ENCODE results near the gene ZNF862.

Gene ZNF862

DNA sequence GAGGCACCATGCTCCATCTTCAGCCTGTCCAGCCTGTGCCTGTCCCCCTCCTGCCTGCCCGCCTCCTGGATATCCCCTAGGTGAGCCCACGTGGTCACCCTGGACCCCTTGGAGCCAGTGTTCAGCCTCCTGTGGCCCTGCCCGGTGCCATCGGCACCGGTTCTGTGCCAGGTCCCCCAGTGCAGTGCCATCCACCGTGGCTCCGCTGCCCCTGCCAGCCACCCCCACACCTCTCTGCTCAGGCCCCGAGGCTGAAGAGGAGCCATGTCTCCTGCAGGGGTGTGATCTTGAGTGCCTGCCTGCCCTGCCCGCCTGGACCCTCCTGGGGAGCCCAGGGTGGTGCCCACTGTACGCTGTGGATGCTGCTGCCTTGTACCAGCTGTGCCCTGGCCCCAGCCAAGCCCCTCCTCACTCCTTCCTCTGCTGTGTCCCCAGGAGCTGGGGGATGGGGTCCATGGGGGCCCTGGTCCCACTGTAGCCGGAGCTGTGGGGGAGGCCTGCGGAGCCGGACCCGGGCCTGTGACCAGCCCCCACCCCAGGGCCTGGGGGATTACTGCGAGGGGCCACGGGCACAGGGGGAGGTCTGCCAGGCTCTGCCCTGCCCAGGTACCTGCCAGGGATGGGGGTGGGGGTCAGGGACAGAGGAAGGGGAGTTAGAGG lies 26.2 kb upstream of the ZNF862 start:
- DNase-seq, result no peak

DNA sequence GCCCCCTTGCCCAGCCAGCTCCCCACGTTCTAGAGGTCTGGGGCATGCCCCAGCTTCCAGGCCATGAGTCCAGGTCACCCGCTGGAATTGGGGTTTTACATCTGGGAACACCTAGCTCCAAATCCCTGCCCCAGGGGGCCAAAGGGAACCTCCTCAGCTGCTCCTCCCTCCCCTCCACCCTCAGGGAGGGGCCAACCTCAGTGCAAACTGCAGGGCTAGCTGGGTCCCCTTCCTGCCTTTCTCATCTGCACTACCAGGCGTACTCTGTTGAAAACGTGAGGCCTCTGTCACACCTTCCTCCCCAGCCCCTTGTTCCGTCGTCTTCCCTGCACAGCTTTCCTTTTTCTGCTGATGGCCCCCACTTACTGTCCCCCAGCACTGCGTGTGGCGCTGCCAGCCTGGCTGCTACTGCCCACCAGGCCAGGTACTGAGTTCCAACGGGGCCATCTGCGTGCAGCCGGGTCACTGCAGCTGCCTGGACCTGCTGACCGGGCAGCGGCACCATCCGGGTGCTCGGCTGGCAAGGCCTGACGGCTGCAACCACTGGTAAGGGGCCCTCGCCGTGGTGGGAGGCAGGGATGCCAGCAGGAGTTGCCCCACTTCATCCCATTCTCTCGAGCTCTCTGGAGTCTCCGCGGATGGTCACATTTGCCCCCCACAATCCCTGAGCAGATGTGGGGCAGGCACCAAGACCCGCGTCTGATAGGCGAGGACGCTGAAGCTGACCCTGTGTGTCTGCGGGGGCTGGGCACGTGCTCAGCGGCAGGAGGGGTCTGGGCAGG lies 24.7 kb upstream of the ZNF862 start:
- DNase-seq, result no peak

DNA sequence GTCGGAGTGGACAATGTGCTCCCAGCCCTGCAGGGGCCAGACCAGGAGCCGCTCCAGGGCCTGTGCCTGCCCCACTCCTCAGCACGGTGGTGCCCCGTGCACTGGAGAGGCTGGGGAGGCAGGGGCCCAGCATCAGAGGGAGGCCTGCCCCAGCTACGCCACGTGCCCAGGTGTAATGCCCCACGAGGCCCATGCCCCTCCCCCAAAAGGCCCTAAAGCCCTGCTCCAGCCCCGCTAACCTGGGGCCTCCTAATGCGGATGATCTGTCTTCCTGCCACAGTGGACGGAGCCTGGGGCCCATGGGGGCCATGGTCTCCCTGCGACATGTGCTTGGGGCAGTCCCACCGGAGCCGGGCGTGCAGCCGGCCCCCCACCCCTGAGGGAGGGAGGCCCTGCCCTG lies 23.7 kb upstream of the ZNF862 start:
- no peak for DNase-seq

DNA sequence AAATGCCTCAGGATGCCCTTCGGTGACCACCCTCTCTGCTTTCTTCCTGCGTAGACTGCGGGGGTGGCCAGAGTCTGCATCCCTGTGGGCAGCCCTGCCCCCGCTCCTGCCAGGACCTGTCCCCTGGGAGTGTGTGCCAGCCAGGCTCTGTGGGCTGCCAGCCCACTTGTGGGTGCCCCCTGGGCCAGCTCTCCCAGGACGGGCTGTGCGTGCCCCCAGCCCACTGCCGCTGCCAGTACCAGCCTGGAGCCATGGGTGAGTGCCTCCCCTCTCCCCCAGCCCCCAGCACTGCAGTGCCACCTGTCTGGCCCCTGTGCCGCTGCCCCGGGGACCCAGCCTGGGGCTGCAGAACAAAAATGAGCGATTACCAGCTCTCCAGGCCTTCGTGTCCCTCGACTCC lies 23.1 kb upstream of the ZNF862 start:
- DNase-seq, result no peak

DNA sequence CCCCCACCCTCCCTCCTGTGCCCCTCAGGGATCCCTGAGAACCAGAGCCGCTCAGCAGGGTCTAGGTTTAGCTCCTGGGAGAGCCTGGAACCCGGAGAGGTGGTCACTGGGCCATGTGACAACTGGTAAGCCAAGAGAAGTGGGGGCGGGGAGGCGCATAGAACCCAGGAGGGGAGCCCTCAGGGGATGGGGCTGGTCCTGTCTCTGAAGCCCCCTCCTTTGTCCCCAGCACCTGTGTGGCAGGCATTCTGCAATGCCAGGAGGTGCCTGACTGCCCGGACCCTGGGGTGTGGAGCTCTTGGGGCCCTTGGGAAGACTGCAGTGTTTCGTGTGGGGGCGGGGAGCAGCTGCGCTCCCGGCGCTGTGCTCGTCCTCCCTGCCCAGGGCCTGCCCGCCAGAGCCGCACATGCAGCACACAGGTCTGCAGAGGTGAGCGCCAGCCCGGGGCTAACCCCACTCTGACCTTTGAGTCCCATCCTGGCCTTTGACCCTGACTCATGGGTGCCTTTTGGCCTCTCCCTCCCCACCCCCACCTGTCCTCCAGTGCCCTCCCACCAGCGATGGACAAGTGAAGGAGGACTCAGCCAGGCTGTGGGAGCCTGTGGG lies 22.4 kb upstream of the ZNF862 start:
- DNase-seq, result no peak

DNA sequence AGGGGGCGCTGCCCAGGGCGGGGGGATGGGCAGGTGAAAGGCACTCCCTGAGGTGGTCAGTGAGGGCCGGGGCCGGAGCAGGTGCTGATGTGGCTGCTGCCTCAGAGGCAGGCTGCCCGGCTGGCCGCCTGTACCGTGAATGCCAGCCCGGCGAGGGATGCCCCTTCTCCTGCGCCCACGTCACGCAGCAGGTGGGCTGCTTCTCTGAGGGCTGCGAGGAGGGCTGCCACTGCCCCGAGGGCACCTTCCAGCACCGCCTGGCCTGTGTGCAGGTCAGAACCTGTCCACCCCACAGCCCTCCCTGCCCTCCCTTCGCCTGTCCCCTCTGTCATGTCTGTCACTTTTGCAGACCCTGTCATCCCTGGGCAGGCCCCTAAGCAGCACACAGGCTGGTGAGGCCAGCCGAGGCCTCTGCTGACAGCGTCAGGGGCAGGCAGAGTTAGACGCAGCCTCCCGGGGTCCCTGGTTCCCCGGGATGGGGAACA lies 21.9 kb upstream of the ZNF862 start:
- no peak for DNase-seq

DNA sequence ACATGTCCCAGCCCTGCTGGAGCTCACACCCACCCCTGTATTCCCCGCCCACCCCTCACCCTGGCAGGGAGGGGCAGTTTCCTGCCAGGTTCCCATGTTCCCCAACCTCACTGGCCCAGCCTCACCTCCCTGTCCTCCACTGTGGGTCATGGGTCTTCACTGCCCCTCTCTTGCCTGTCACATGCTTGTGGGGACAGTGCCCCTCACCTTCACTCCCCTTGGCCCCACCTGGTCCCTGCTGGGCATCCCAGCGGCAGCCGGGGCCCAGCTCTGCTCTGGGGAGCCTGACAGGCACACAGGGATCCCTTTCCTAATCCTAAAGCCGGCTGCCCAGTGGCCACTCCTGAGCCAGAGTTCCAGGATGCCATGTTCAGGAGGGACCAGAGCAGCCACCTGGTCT lies 21.4 kb upstream of the ZNF862 start:
- no peak for DNase-seq

DNA sequence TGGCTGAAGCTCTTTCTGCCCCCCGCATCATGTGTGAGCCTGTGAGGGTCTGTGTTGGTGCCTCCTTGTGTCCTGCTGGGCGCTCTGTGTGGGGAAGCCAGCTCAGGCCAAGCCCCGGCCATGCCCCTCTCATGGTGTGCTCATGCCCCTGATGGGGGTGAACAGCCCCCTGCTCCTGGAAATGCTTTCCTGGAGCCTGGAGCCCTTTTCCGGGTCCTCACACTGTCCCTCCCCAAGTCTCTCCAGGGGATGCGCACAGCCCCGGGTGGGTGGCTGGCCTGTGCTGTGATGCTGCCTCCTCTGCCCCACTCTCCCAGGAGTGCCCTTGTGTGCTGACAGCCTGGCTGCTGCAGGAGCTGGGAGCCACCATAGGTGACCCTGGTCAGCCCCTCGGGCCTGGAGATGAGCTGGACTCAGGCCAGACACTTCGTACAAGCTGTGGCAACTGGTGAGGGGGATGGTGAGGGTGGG lies 20.8 kb upstream of the ZNF862 start:
- no peak for DNase-seq

DNA sequence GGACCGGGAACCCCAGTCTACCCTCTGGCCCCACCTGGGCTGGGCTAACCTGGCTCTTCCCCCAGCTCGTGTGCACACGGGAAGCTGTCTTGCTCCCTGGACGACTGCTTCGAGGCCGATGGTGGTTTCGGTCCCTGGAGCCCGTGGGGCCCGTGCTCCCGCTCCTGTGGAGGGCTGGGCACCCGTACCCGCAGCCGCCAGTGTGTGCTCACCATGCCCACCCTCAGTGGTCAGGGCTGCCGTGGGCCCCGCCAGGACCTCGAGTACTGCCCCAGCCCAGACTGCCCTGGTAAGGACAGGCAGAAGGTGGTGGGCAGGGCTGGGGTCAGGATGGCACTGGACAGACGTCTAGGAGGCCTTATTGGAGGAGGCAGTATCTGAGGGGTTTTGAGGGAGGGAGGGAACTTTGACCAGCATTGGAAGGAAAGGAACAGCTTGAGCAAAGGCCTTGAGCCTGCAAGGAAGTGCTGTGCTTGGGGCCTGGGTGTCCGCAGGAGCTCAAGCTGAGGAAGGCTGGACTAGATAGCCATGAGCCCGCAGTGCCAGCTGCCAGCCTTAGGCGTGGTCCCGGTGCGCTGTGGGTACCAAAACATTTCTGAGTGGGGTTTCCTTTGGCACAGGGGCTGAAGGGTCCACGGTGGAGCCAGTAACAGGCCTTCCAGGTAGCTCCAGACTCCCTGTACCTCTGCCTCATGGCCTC lies 20.2 kb upstream of the ZNF862 start:
- no peak for DNase-seq

DNA sequence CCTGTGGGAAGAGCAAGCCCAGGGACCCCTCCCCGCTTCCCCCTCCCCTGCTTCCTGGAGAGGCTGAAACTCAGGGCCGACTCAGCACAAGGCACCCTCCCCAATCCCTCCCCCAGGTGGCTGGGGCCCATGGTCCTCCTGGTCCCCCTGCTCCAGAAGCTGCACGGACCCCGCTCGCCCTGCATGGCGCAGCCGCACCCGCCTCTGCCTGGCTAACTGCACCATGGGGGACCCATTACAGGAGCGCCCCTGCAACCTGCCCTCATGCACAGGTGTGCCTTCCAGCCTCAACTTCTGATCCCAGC lies 19.7 kb upstream of the ZNF862 start:
- no peak for DNase-seq

DNA sequence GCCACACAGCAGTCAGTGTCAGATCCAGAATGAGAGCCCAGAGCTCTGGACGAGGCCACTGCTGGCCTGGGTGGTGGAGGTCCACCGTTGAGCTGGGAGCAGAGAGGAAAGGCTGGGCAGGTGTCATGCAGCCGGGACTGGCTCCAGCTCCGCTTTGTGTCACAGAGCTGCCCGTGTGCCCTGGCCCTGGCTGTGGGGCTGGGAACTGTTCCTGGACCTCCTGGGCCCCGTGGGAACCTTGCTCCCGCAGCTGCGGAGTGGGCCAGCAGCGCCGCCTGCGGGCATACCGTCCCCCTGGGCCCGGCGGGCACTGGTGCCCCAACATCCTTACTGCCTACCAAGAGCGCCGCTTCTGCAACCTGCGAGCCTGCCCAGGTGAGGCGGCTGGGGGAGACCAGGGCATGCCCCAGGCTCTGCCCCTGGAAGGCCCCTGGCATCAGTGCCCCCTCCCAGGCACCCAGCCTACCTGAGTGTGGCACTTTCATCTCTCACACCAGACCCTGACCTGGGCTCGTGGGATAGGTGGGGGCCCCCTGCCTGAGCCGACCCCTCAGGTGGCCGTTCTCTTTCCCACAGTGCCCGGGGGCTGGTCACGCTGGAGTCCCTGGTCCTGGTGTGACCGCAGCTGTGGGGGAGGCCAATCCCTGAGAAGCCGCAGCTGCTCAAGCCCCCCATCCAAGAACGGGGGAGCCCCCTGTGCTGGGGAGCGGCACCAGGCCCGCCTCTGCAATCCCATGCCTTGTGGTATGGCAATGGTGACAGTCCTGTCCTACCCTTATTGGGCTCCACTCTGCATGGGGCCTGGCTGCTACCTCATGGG lies 18.8 kb upstream of the ZNF862 start:
- no peak for DNase-seq

DNA sequence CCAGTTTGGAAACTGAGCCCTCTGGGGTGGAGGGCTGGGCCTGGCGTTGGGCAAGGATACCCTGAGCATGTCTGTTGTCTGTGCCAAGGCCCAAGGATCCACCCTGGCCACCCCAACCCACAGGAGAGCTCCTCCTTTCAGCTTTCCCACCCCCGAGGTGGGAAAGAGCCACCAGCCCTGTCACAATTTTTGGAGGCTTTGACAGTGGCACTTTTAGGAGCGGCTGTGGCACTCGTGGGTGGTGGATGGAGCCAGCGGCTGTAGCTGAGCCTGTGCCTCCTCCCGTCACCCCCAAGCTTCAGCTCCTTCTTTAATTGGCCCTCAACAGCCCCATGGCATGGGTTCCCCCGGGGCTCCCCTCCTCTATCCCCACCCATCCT lies 18.2 kb upstream of the ZNF862 start:
- no peak for DNase-seq

DNA sequence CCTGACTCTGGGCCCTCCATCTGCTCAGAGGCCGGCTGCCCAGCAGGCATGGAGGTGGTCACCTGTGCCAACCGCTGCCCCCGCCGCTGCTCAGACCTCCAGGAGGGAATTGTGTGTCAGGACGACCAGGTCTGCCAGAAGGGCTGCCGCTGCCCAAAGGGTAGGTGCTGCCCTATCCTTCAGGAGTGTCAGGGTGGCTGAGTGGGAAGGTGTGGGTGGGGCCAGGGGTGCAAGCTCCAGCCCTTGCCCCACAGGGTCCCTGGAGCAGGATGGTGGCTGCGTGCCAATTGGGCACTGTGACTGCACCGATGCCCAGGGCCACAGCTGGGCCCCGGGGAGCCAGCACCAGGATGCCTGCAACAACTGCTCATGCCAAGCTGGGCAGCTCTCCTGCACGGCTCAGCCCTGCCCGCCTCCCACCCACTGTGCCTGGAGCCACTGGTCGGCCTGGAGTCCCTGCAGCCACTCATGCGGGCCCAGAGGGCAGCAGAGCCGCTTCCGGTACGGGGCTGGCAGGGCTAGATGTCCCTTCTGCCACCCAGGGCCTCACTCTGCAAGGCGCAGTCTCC lies 17.5 kb upstream of the ZNF862 start:
- no peak for DNase-seq

DNA sequence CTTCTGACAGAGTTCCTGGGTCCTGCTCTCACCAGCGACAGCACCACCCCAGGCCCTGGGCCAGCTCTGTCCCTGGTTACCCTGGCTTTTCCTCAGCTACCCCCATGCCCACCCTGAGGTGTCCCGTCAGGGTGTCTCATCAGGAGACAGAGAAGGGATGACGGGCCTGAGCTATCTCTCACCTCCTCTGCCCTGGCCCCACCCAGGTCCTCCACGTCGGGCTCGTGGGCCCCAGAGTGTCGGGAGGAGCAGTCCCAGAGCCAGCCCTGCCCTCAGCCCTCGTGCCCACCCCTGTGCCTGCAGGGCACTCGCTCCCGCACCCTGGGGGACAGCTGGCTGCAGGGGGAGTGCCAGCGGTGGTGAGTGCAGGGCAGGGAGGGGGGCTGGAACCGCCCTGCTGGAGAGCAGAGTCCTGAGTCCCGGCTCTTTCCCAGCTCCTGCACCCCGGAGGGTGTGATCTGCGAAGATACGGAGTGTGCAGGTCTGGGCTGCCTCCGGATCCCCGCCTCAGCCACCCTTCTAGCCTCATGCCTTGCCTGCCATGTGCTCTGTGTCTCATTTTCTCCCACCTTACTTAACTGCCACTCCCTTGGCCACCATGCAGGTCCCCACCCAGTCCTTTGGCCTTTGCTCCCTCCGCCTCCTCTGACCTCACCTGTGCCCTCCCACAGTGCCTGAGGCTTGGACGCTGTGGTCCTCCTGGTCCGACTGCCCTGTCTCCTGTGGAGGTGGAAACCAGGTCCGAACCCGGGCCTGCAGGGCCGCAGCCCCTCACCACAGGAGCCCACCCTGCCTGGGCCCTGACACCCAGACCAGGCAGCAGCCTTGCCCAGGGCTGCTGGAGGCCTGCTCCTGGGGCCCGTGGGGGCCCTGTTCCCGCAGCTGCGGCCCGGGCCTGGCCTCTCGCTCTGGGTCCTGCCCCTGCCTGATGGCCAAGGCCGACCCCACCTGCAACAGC lies 16.7 kb upstream of the ZNF862 start:
- no peak for DNase-seq

DNA sequence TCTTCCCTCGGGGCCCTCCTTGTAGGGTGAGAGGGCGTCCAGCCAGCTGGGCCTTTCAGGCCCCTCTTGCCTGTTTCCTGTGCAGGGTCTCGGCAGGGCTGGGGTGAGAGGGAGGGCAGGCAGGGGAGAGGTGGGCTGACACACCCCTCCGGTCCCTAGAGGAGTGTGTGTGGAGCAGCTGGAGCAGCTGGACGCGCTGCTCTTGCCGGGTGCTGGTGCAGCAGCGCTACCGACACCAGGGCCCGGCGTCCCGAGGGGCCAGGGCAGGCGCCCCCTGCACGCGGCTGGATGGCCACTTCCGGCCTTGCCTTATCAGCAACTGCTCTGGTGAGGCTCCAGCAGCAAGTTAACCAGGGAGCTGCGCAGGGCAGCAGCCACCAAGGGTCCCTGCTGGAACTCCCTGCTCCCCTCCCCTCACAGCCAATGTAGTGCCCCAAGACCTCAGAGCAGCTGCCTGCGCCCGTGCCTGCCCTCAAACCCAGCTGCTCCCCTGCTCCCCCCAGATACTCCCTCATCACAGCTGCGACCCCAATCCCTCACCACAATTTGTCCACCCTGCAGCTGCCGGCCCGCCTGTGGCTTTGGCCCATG lies 15.7 kb upstream of the ZNF862 start:
- no peak for DNase-seq

DNA sequence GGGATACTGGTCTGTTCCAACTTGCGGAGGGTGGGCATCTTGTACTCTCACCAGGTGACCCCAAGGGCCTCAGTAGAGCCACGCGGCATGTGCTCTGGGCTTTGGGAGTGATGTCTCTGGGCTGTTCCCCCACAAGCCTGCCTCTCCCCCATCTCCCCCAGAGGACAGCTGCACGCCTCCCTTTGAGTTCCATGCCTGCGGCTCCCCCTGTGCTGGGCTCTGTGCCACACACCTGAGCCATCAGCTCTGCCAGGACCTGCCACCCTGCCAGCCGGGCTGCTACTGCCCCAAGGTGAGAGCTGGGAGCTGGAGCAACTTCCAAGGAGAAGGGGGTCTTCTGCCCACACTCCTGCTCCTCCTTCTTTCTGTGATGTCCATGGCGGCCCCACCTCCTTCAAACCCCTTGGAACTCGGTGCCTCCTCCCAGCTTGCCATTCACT lies 15.0 kb upstream of the ZNF862 start:
- DNase-seq, result no peak

DNA sequence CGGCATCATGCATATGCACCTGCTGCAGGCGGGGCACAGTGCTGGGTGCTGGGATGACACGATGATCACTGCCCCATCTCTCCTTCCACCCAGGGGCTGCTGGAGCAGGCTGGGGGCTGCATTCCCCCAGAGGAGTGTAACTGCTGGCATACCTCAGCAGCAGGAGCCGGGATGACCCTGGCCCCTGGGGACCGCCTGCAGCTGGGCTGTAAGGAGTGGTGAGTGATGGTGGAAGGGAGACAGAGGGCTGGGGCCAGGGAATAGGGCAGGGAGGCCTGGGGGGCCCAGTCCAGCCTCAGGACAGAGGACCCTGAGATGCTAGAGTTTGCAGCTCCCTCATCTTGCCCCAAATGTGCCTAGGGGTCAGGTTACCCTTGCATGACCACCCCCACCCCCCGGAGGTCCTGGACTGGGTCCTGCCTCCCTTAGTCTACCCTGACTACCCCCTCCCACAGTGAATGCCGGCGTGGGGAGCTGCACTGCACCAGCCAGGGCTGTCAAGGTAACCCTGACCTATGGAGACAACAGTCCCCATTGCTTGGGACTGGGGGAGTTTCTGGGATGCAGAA lies 14.5 kb upstream of the ZNF862 start:
- no peak for DNase-seq

DNA sequence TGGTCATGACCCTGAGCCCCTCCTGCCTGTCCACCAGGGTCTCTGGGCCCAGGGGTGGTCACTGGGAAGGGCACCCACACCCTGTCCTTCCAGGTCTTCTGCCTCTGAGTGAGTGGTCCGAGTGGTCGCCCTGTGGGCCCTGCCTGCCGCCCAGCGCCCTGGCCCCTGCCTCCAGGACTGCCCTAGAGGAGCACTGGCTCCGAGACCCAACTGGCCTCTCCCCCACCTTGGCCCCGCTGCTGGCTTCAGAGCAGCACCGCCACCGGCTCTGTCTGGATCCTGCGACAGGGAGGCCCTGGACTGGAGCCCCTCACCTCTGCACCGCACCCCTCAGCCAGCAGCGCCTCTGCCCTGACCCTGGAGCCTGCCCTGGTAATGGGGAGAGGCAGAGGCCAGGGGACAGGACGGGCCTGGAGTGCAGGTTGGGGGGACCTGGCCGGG lies 13.9 kb upstream of the ZNF862 start:
- no peak for DNase-seq

DNA sequence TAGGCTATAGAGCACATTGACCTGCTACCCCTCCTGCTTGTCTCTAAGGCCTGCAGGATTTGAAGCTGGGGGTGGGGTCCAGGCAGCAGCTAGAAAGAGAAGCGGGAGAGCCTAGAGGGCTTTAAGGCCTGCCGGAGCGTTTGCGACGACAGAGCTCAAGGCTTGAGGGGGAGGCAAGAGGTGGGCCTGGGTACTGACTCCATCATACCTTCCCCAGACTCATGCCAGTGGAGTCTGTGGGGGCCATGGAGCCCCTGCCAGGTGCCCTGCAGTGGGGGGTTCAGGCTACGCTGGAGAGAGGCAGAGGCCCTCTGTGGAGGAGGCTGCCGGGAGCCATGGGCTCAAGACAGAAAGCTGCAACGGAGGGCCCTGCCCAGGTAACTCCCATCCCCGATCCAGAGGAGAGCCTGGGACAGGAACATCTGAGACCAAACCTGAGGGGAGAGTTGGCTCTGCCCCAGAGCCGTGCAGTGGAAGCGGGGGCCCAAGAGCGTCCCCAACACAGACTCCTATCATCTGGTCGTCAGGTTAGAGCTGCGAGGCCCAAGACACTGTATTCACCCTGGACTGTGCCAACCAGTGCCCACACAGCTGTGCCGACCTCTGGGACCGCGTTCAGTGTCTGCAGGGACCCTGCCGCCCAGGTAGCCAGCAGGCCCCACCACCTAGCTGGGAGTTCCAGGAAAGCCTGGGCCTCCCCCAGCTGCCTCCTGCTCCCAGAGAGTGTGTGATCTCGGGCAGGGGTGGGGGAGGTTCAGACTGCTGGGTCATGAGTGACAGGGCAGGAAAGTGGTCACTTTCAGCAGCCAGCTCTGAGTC lies 13.2 kb upstream of the ZNF862 start:
- no peak for DNase-seq

Measured in NCI-H1930 (cell line).